HG03432 (cell line): Measurements from ENCODE around the gene SLC16A13.
"Not testable (repeated sequence)": the region's sequence is repeated elsewhere in the genome, so short reads cannot be mapped to it uniquely, and the experiment has no call there.

Experiments
- ATAC-seq: cut with Tn5 transposase; IDR thresholded peaks from one replicate; pipeline ENCODE4 v1.9.1; 2021; ENCODE audit warnings: mild to moderate bottlenecking, moderate library complexity; ENCODE audit not compliant: unreplicated experiment

SLC16A13 gene

GRCh38 chr17:7035591-7036368 is at the start of gene SLC16A13:
TSS of gene SLC16A13 (plus strand) at chr17:7036015. CDS start at chr17:7036383, 368 bp downstream.
- peak; percentile 87 for ATAC-seq

- ATAC-seq: no peak
Measured at GRCh38 chr17:6986676-6987075, 49.1 kb upstream of the SLC16A13 start.

- ATAC-seq: no peak
Measured at GRCh38 chr17:6989779-6990178, 46.0 kb upstream of the SLC16A13 start.

- ATAC-seq: not testable (repeated sequence)
Measured at GRCh38 chr17:6993613-6994056, 42.2 kb upstream of the SLC16A13 start.

- no peak for ATAC-seq
Measured at GRCh38 chr17:6994118-6994598, 41.7 kb upstream of the SLC16A13 start.

- no peak for ATAC-seq
Measured at GRCh38 chr17:6994666-6995256, 41.1 kb upstream of the SLC16A13 start.

GRCh38 chr17:6995500-6996255 is 40.1 kb upstream of the SLC16A13 start, which contains the start of gene ALOX12:
TSS of gene ALOX12 (plus strand) at chr17:6996049. CDS start at chr17:6996118, 69 bp downstream.
- ATAC-seq: no peak

GRCh38 chr17:6996256-6997011 is 39.4 kb upstream of the SLC16A13 start:
- ATAC-seq: no peak

GRCh38 chr17:6997171-6997570 is 38.6 kb upstream of the SLC16A13 start:
- no peak for ATAC-seq

GRCh38 chr17:6998855-6999508 is 36.8 kb upstream of the SLC16A13 start:
- ATAC-seq: no peak

GRCh38 chr17:7001318-7001961 is 34.4 kb upstream of the SLC16A13 start:
- ATAC-seq: no peak

GRCh38 chr17:7002288-7003047 is 33.3 kb upstream of the SLC16A13 start:
- no peak for ATAC-seq

GRCh38 chr17:7003745-7004144 is 32.1 kb upstream of the SLC16A13 start:
- ATAC-seq: no peak

GRCh38 chr17:7004398-7005253 is 31.2 kb upstream of the SLC16A13 start:
- ATAC-seq: no peak

GRCh38 chr17:7005716-7006115 is 30.1 kb upstream of the SLC16A13 start:
- no peak for ATAC-seq

- ATAC-seq: no peak
Measured at GRCh38 chr17:7007143-7007542, 28.7 kb upstream of the SLC16A13 start.

- ATAC-seq: no peak
Measured at GRCh38 chr17:7010523-7010922, 25.3 kb upstream of the SLC16A13 start.

GRCh38 chr17:7011415-7011814 is 24.4 kb upstream of the SLC16A13 start:
- ATAC-seq: no peak
